ENCODE measurements around the gene ARMH4.

The ARMH4 gene

GRCh38 chr14:58066115-58066514, 85.9 kb downstream of the ARMH4 start:
- Histone ChIP-seq H3K27ac (ENCODE audit: low read depth, low read length) (no peak overlapping the region), H3K9ac (ENCODE audit: low read length) (no peak overlapping the region), H4K8ac (ENCODE audit: low read depth, low read length) (no peak overlapping the region), H3K79me1 (ENCODE audit: low read length) (no peaks in the 10 kb centered on the region), H3K4me1 (ENCODE audit: control insufficient read depth in 1 of 2, insufficient read depth in 2 of 2, low read length in 2 of 2) (no peaks in the 10 kb centered on the region), H2BK120ac (ENCODE audit: insufficient read depth, low read length, poor library complexity) (no peak overlapping the region), H3K36me3 (ENCODE audit: control insufficient read depth in 1 of 2, insufficient read depth in 2 of 2, low read length in 2 of 2) (no peaks in the 10 kb centered on the region), H3K27me3 (ENCODE audit: insufficient read depth, low read length) (no peaks in the 10 kb centered on the region), H3K14ac (ENCODE audit: low read length) (no peak overlapping the region), H3K23ac (ENCODE audit: low read length) (no peak overlapping the region), H2BK12ac (ENCODE audit: low read length) (no peak overlapping the region), H3K4me2 (ENCODE audit: low read length) (no peak overlapping the region), H3K9me3 (ENCODE audit: insufficient read depth, low read depth, low read length) (no peaks in the 10 kb centered on the region), H2AFZ (ENCODE audit: insufficient read depth, low read length, poor library complexity) (no peak overlapping the region), H3K18ac (ENCODE audit: low read length) (no peak overlapping the region), H3K79me2 (ENCODE audit: control insufficient read depth, insufficient read depth, low read length, poor library complexity) (no peaks in the 10 kb centered on the region), H2AK5ac (ENCODE audit: low read length) (no peak overlapping the region), H3K4ac (ENCODE audit: low read depth, low read length) (no peak overlapping the region), H4K12ac (ENCODE audit: low read depth, low read length) (no peak overlapping the region), H2BK5ac (ENCODE audit: low read depth, low read length, poor library complexity) (no peak overlapping the region), H4K91ac (ENCODE audit: low read depth, low read length) (no peak overlapping the region), H3K4me3 (ENCODE audit: low read depth, low read length) (no peak overlapping the region)
- DNase-seq: no peak

- Histone ChIP-seq H4K8ac (ENCODE audit: low read depth, low read length) (no peak overlapping the region), H3K18ac (ENCODE audit: low read length) (no peak overlapping the region), H3K9ac (ENCODE audit: low read length) (no peak overlapping the region), H3K4ac (ENCODE audit: low read depth, low read length) (no peak overlapping the region), H3K9me3 (ENCODE audit: insufficient read depth, low read depth, low read length) (no peaks in the 10 kb centered on the region), H3K27ac (ENCODE audit: low read depth, low read length) (no peak overlapping the region), H3K27me3 (ENCODE audit: insufficient read depth, low read length) (no peaks in the 10 kb centered on the region), H2AK5ac (ENCODE audit: low read length) (no peak overlapping the region), H2BK120ac (ENCODE audit: insufficient read depth, low read length, poor library complexity) (no peak overlapping the region), H3K23ac (ENCODE audit: low read length) (no peak overlapping the region), H2AFZ (ENCODE audit: insufficient read depth, low read length, poor library complexity) (no peak overlapping the region), H3K79me1 (ENCODE audit: low read length) (no peaks in the 10 kb centered on the region), H4K12ac (ENCODE audit: low read depth, low read length) (no peak overlapping the region), H2BK12ac (ENCODE audit: low read length) (no peak overlapping the region), H3K4me1 (ENCODE audit: control insufficient read depth in 1 of 2, insufficient read depth in 2 of 2, low read length in 2 of 2) (no peaks in the 10 kb centered on the region), H3K36me3 (ENCODE audit: control insufficient read depth in 1 of 2, insufficient read depth in 2 of 2, low read length in 2 of 2) (no peaks in the 10 kb centered on the region), H3K14ac (ENCODE audit: low read length) (no peak overlapping the region), H2BK5ac (ENCODE audit: low read depth, low read length, poor library complexity) (no peak overlapping the region), H3K4me2 (ENCODE audit: low read length) (no peak overlapping the region), H4K91ac (ENCODE audit: low read depth, low read length) (no peak overlapping the region), H3K4me3 (ENCODE audit: low read depth, low read length) (no peak overlapping the region), H3K79me2 (ENCODE audit: control insufficient read depth, insufficient read depth, low read length, poor library complexity) (no peaks in the 10 kb centered on the region)
- WGBS (ENCODE audit: extremely low coverage, insufficient coverage, insufficient read length): no CpG with 5 or more reads among the region's 4 CpGs
- DNase-seq: no peak
Measured at GRCh38 chr14:58061581-58061980, 90.4 kb downstream of the ARMH4 start.

GRCh38 chr14:58060898-58061297, 91.1 kb downstream of the ARMH4 start:
- Histone ChIP-seq H4K12ac (ENCODE audit: low read depth, low read length) (no peak overlapping the region), H3K23ac (ENCODE audit: low read length) (no peak overlapping the region), H3K14ac (ENCODE audit: low read length) (no peak overlapping the region), H3K36me3 (ENCODE audit: control insufficient read depth in 1 of 2, insufficient read depth in 2 of 2, low read length in 2 of 2) (no peaks in the 10 kb centered on the region), H3K27me3 (ENCODE audit: insufficient read depth, low read length) (no peaks in the 10 kb centered on the region), H4K8ac (ENCODE audit: low read depth, low read length) (no peak overlapping the region), H3K27ac (ENCODE audit: low read depth, low read length) (no peak overlapping the region), H3K9me3 (ENCODE audit: insufficient read depth, low read depth, low read length) (no peaks in the 10 kb centered on the region), H3K4me2 (ENCODE audit: low read length) (no peak overlapping the region), H2BK120ac (ENCODE audit: insufficient read depth, low read length, poor library complexity) (no peak overlapping the region), H4K91ac (ENCODE audit: low read depth, low read length) (no peak overlapping the region), H2BK12ac (ENCODE audit: low read length) (no peak overlapping the region), H3K18ac (ENCODE audit: low read length) (no peak overlapping the region), H2BK5ac (ENCODE audit: low read depth, low read length, poor library complexity) (no peak overlapping the region), H3K4me1 (ENCODE audit: control insufficient read depth in 1 of 2, insufficient read depth in 2 of 2, low read length in 2 of 2) (no peaks in the 10 kb centered on the region), H3K9ac (ENCODE audit: low read length) (no peak overlapping the region), H2AFZ (ENCODE audit: insufficient read depth, low read length, poor library complexity) (no peak overlapping the region), H3K4ac (ENCODE audit: low read depth, low read length) (no peak overlapping the region), H3K4me3 (ENCODE audit: low read depth, low read length) (no peak overlapping the region), H2AK5ac (ENCODE audit: low read length) (no peak overlapping the region), H3K79me2 (ENCODE audit: control insufficient read depth, insufficient read depth, low read length, poor library complexity) (no peaks in the 10 kb centered on the region), H3K79me1 (ENCODE audit: low read length) (no peaks in the 10 kb centered on the region)
- DNase-seq: no peak
- no CpG with 5 or more reads among the region's 4 CpGs for WGBS (ENCODE audit: extremely low coverage, insufficient coverage, insufficient read length)

GRCh38 chr14:58060077-58060476, 91.9 kb downstream of the ARMH4 start:
- Histone ChIP-seq H3K14ac (ENCODE audit: low read length) (no peak overlapping the region), H3K36me3 (ENCODE audit: control insufficient read depth in 1 of 2, insufficient read depth in 2 of 2, low read length in 2 of 2) (no peaks in the 10 kb centered on the region), H3K27ac (ENCODE audit: low read depth, low read length) (no peak overlapping the region), H2BK120ac (ENCODE audit: insufficient read depth, low read length, poor library complexity) (no peak overlapping the region), H2BK5ac (ENCODE audit: low read depth, low read length, poor library complexity) (no peak overlapping the region), H3K4me1 (ENCODE audit: control insufficient read depth in 1 of 2, insufficient read depth in 2 of 2, low read length in 2 of 2) (no peaks in the 10 kb centered on the region), H4K12ac (ENCODE audit: low read depth, low read length) (no peak overlapping the region), H3K4me2 (ENCODE audit: low read length) (no peak overlapping the region), H3K79me2 (ENCODE audit: control insufficient read depth, insufficient read depth, low read length, poor library complexity) (no peaks in the 10 kb centered on the region), H2AK5ac (ENCODE audit: low read length) (no peak overlapping the region), H3K23ac (ENCODE audit: low read length) (no peak overlapping the region), H2AFZ (ENCODE audit: insufficient read depth, low read length, poor library complexity) (no peak overlapping the region), H3K9ac (ENCODE audit: low read length) (no peak overlapping the region), H3K9me3 (ENCODE audit: insufficient read depth, low read depth, low read length) (no peaks in the 10 kb centered on the region), H3K27me3 (ENCODE audit: insufficient read depth, low read length) (no peaks in the 10 kb centered on the region), H4K91ac (ENCODE audit: low read depth, low read length) (no peak overlapping the region), H3K4ac (ENCODE audit: low read depth, low read length) (no peak overlapping the region), H2BK12ac (ENCODE audit: low read length) (no peak overlapping the region), H3K79me1 (ENCODE audit: low read length) (no peaks in the 10 kb centered on the region), H4K8ac (ENCODE audit: low read depth, low read length) (no peak overlapping the region), H3K4me3 (ENCODE audit: low read depth, low read length) (no peak overlapping the region), H3K18ac (ENCODE audit: low read length) (no peak overlapping the region)
- no peak for DNase-seq
- WGBS (ENCODE audit: extremely low coverage, insufficient coverage, insufficient read length): no CpG with 5 or more reads among the region's 3 CpGs
